CD4-positive, alpha-beta T cell treated with Interferon gamma for 1 hour (primary cell): ENCODE results near the gene PDS5A.
"Not testable (repeated sequence)": the region's sequence is repeated elsewhere in the genome, so short reads cannot be mapped to it uniquely, and the experiment has no call there.

ENCODE experiments used
- DNase-seq: peaks from one replicate; pipeline ENCODE4 v3.0.0-alpha.2; 2020

Gene PDS5A

GRCh38 chr4:39892988-39893692 is 84.6 kb downstream of the PDS5A start:
- no peak for DNase-seq

GRCh38 chr4:39889226-39889625 is 88.5 kb downstream of the PDS5A start:
- no peak for DNase-seq

GRCh38 chr4:39888541-39888940 is 89.2 kb downstream of the PDS5A start:
- no peak for DNase-seq

GRCh38 chr4:39883646-39884045 is 94.1 kb downstream of the PDS5A start:
- no peak for DNase-seq

GRCh38 chr4:39881789-39882188 is 95.9 kb downstream of the PDS5A start:
- no peak for DNase-seq

GRCh38 chr4:39877971-39878370 is 99.7 kb downstream of the PDS5A start:
- no peak for DNase-seq

GRCh38 chr4:39873823-39874222 is 103.9 kb downstream of the PDS5A start:
- DNase-seq, result no peak

- DNase-seq, result no peak
These were observed 112.4 kb downstream of the PDS5A start for GRCh38 chr4:39865280-39865679.

- no peak for DNase-seq
These were observed 113.3 kb downstream of the PDS5A start for GRCh38 chr4:39864391-39864790.

GRCh38 chr4:39860804-39861203 is 116.9 kb downstream of the PDS5A start:
- no peak for DNase-seq

GRCh38 chr4:39855909-39856512 is 121.7 kb downstream of the PDS5A start:
- no peak for DNase-seq

GRCh38 chr4:39852636-39853035 is 125.1 kb downstream of the PDS5A start:
- no peak for DNase-seq

GRCh38 chr4:39850727-39851126 is 127.0 kb downstream of the PDS5A start:
- no peak for DNase-seq

- no peak for DNase-seq
These were observed 131.0 kb downstream of the PDS5A start for GRCh38 chr4:39846705-39847104.

- no peak for DNase-seq
These were observed 131.6 kb downstream of the PDS5A start for GRCh38 chr4:39846120-39846519.

- no peak for DNase-seq
These were observed 135.8 kb downstream of the PDS5A start for GRCh38 chr4:39841894-39842293.

GRCh38 chr4:39840516-39840915 is 137.2 kb downstream of the PDS5A start:
- DNase-seq, result not testable (repeated sequence)

GRCh38 chr4:39840027-39840426 is 137.7 kb downstream of the PDS5A start:
- no peak for DNase-seq

- not testable (repeated sequence) for DNase-seq
These were observed 139.3 kb downstream of the PDS5A start for GRCh38 chr4:39838431-39838830.

- no peak for DNase-seq
These were observed 143.4 kb downstream of the PDS5A start for GRCh38 chr4:39834269-39834668.

- DNase-seq, result no peak
These were observed 151.9 kb downstream of the PDS5A start for GRCh38 chr4:39825741-39826231.

- DNase-seq, result no peak
These were observed 152.6 kb downstream of the PDS5A start for GRCh38 chr4:39825090-39825489.

GRCh38 chr4:39823191-39823590 is 154.5 kb downstream of the PDS5A start:
- no peak for DNase-seq

GRCh38 chr4:39822662-39823061 is 155.0 kb downstream of the PDS5A start:
- no peak for DNase-seq

- no peak for DNase-seq
These were observed 155.8 kb downstream of the PDS5A start for GRCh38 chr4:39821951-39822350.
